A549 (cell line): ENCODE data around the gene JAM3.

ENCODE experiments used
- ESRRA ChIP-seq: fragments of 150-350 bp; IDR thresholded peaks from 2 replicates; pipeline ENCODE4 v1.6.1; 2014; ENCODE audit warnings: mild to moderate bottlenecking, low read length, borderline replicate concordance
- TF ChIP-seq, protein P1 (sequence below): fragments of >200 bp; sonication (Bioruptor Twin); formaldehyde crosslinking; IDR thresholded peaks from 3 replicates; pipeline ENCODE4 v1.5.1; 2016

DNA sequence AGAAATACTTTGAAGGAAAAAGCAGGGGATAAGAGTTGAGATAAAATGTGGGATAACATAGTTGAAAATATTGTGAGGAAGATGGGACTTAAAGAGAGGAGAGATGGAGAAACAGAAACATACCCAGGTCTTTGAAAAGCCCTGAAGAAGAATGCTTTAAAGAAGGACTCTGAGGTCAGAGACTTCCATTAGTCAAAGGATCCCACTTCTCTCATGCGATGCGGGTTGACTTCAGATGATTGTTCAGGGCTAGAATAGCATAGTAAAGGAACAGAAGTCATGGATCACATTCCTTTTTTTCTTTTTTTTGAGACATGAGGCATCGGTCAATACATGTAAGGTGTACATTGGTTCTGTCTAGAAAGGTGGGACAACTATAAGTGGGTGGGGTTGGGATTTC, 3.5 kb upstream of the JAM3 start:
- TF ChIP-seq, protein P1, sequence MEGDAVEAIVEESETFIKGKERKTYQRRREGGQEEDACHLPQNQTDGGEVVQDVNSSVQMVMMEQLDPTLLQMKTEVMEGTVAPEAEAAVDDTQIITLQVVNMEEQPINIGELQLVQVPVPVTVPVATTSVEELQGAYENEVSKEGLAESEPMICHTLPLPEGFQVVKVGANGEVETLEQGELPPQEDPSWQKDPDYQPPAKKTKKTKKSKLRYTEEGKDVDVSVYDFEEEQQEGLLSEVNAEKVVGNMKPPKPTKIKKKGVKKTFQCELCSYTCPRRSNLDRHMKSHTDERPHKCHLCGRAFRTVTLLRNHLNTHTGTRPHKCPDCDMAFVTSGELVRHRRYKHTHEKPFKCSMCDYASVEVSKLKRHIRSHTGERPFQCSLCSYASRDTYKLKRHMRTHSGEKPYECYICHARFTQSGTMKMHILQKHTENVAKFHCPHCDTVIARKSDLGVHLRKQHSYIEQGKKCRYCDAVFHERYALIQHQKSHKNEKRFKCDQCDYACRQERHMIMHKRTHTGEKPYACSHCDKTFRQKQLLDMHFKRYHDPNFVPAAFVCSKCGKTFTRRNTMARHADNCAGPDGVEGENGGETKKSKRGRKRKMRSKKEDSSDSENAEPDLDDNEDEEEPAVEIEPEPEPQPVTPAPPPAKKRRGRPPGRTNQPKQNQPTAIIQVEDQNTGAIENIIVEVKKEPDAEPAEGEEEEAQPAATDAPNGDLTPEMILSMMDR = no peak
- no peak for TF ChIP-seq ESRRA
